Endothelial cell of umbilical vein (primary cell): ENCODE measurements around the gene ZFP90. TPM values are rescaled to one million over a fixed set of nuclear protein-coding genes. Genes with fewer than 3 reads are reported as not detected.

Source experiments
- BruUV-seq: library from RNA; stranded (reverse); fragments of 400-500 nt; replicated peaks from 2 replicates; lab custom pipeline; 2021; lab: Mats Ljungman, UMichigan
- CTCF ChIA-PET: fragments of 300-600, 350-600 bp; sonication (Branson Sonifier 250); formaldehyde crosslinking; loops from one replicate; lab custom pipeline; 2021; ENCODE audit warnings: antibody characterized with exemption, inconsistent platforms; lab: Charles Lee
- POLR2A ChIA-PET: fragments of 300-600, 350-600 bp; sonication (Branson Sonifier 250); formaldehyde crosslinking; loops from one replicate; lab custom pipeline; 2021; ENCODE audit warnings: antibody characterized with exemption, inconsistent platforms; lab: Charles Lee
- DNase-seq: peaks from one replicate; pipeline ENCODE4 v3.0.0-alpha.2; 2011; ENCODE audit warnings: low read depth, low spot score
- FAIRE-seq: peaks from 2 replicates; lab custom pipeline; 2011; peaks lifted over from hg19 to GRCh38; lab: Jason Lieb, UNC
- H2AFZ ChIP-seq: 2 replicates; pipeline ENCODE4 v1.6.0; 2012; ENCODE audit warnings: low read depth, low read length, control low read depth, inconsistent platforms
- H3K27ac ChIP-seq: 2 replicates; pipeline ENCODE4 v1.5.1; 2011; ENCODE audit warnings: low read depth, mild to moderate bottlenecking, control low read depth, low read length, moderate library complexity; ENCODE audit not compliant: insufficient read depth
- H3K27me3 ChIP-seq, 2 experiments: 2 replicates each; pipeline versions ENCODE4 v1.6.0 to v1.6.1; 2011; ENCODE audit warnings: low read length in 2 of 2, mixed read lengths in 1 of 2; ENCODE audit not compliant: control insufficient read depth in 2 of 2, insufficient read depth in 2 of 2
- H3K36me3 ChIP-seq, 2 experiments: 2 replicates in 1 of 2; 3 replicates in 1 of 2; pipeline ENCODE4 v1.5.1; 2011; ENCODE audit warnings: low read length in 2 of 2, mild to moderate bottlenecking in 1 of 2, moderate library complexity in 1 of 2; ENCODE audit not compliant: control insufficient read depth in 2 of 2, insufficient read depth in 2 of 2; ENCODE audit errors: extremely low read depth in 1 of 2
- H3K4me1 ChIP-seq: 3 replicates; pipeline ENCODE4 v1.5.1; 2011; ENCODE audit warnings: mild to moderate bottlenecking, low read length; ENCODE audit not compliant: control insufficient read depth, insufficient read depth; ENCODE audit errors: extremely low read depth
- H3K4me2 ChIP-seq: 2 replicates; pipeline ENCODE4 v1.6.1; 2011; ENCODE audit warnings: low read length, control low read depth, mixed read lengths; ENCODE audit not compliant: insufficient read depth
- H3K4me3 ChIP-seq, 3 experiments: fragments of 200-600 bp in 1 of 3; sonication (generic), shearing (Covaris generic) in 1 of 3; replicated peaks in 1 of 3; 2 replicates each; pipeline ENCODE4 v1.5.1; 2011 to 2016; ENCODE audit warnings: control low read depth in 3 of 3, low read length in 3 of 3, mild to moderate bottlenecking in 2 of 3, inconsistent platforms in 1 of 3, low read depth in 1 of 3, moderate library complexity in 1 of 3; ENCODE audit not compliant: insufficient read depth in 1 of 3
- H3K79me2 ChIP-seq: 2 replicates; pipeline ENCODE4 v1.6.0; 2012; ENCODE audit warnings: low read length, inconsistent platforms; ENCODE audit not compliant: control insufficient read depth, insufficient read depth
- H3K9ac ChIP-seq: replicated peaks from 2 replicates; pipeline ENCODE3; 2011; ENCODE audit warnings: low read length, control low read depth; ENCODE audit not compliant: insufficient read depth; ENCODE audit errors: extremely low read depth
- H3K9me1 ChIP-seq: replicated peaks from 3 replicates; pipeline ENCODE4 v1.6.0; 2011; ENCODE audit warnings: mild to moderate bottlenecking, low read length; ENCODE audit not compliant: control insufficient read depth, insufficient read depth; ENCODE audit errors: extremely low read depth
- H3K9me3 ChIP-seq: replicated peaks from 2 replicates; pipeline ENCODE4 v1.5.1; 2012; ENCODE audit warnings: low read length, inconsistent platforms; ENCODE audit not compliant: control insufficient read depth, insufficient read depth
- H4K20me1 ChIP-seq: replicated peaks from 2 replicates; pipeline ENCODE3; 2011; ENCODE audit warnings: mild to moderate bottlenecking, low read length; ENCODE audit not compliant: control insufficient read depth, insufficient read depth; ENCODE audit errors: extremely low read depth
- EZH2 ChIP-seq: IDR thresholded peaks from 2 replicates; pipeline ENCODE4 v1.6.1; 2012; ENCODE audit warnings: borderline replicate concordance, low read depth, mild to moderate bottlenecking, moderate library complexity, low read length, inconsistent platforms; ENCODE audit not compliant: severe bottlenecking
- FOS ChIP-seq: IDR thresholded peaks from 2 replicates; pipeline ENCODE4 v1.6.1; 2011; ENCODE audit warnings: mild to moderate bottlenecking, low read length, moderate library complexity, borderline replicate concordance; ENCODE audit not compliant: insufficient read depth
- GATA2 ChIP-seq: IDR thresholded peaks from 2 replicates; pipeline ENCODE4 v1.7.0; 2011; ENCODE audit warnings: low read depth, mild to moderate bottlenecking, moderate library complexity, mixed read lengths, low read length; ENCODE audit not compliant: insufficient read length, insufficient read depth
- JUN ChIP-seq: IDR thresholded peaks from 2 replicates; pipeline ENCODE4 v1.6.1; 2011; ENCODE audit warnings: borderline replicate concordance, low read depth; ENCODE audit not compliant: insufficient read length, insufficient read depth
- MYC ChIP-seq: IDR thresholded peaks from one replicate; pipeline ENCODE4 v1.6.1; 2011; ENCODE audit warnings: mild to moderate bottlenecking, low read depth, low read length
- POLR2A ChIP-seq: IDR thresholded peaks from 2 replicates; pipeline ENCODE4 v1.6.1; 2012; ENCODE audit warnings: low read depth, mild to moderate bottlenecking, control low read depth, low read length
- dilution Hi-C: fragments of 300-500 bp; cut with MboI; formaldehyde crosslinking; loops from one replicate; pipeline ENCODE4 v1.15.0; 2019; ENCODE audit warnings: low sequenced_read_pairs; ENCODE audit not compliant: extremely low pct_ligation_motif_present
- intact Hi-C: fragments of 100-400 bp; cut with micrococcal nuclease; formaldehyde crosslinking; loops from one replicate; pipeline ENCODE4 v1.10.0; 2022
- polyA plus RNA-seq, 4 experiments: library from polyadenylated mRNA; depleted of rRNA in 3 of 4; stranded (reverse) in 3 of 4; unstranded in 1 of 4; fragments of >200 nt; gene quantifications; 2 replicates each; pipeline versions ENCODE4 v1.2.1 to v1.2.3, GENCODE V29; 2011 to 2012; ENCODE audit warnings: missing spikeins in 1 of 4
- total RNA-seq: library from RNA; stranded (reverse); gene quantifications from 2 replicates; pipeline ENCODE4 v1.2.3, GENCODE V29; 2021
- TF ChIP-seq, protein P1 (sequence below), 2 donors: IDR thresholded peaks; 1 replicate in 1 of 2; 2 replicates in 1 of 2; pipeline ENCODE4 v1.5.1; 2011; ENCODE audit warnings: low read length in 2 of 2, mild to moderate bottlenecking in 2 of 2, moderate library complexity in 2 of 2, control low read depth in 1 of 2, inconsistent platforms in 1 of 2, low read depth in 1 of 2; ENCODE audit not compliant: insufficient read depth in 1 of 2; ENCODE audit errors: extremely low read depth in 1 of 2

The ZFP90 gene
- total and polyA plus RNA-seq, 2 donors (not counting 3 experiments of a cell fraction or from before 2014, with no cell fraction given) = 10.9 to 22.4 TPM

DNA sequence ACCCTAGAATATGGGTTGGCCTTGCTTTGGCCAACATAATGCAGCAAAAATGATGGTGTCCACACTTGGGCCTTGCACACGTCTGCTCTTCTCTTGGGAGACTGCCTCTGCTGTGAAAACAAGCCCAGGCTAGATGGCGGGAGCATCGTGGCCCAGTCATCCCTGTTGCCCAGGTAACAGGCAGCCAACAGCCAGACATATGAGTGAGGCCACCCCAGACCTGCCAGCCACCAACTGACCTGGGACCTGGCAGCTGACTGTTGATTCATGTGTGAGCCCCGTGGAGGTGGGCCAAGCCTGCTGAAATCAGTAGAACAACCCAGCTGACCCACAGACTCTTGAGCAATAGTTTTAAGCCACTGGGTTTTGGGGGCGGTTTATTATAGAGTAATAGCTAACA, 66.7 kb downstream of the ZFP90 start:
- H3K9me1 ChIP-seq = no peaks in the 10 kb centered on the region
- no peaks in the 10 kb centered on the region for H3K36me3 ChIP-seq
- H3K79me2 ChIP-seq = no peaks in the 10 kb centered on the region
- H3K4me3 ChIP-seq = no peak overlapping the region
- no peaks in the 10 kb centered on the region for H3K4me1 ChIP-seq
- no peak overlapping the region for H2AFZ ChIP-seq
- H4K20me1 ChIP-seq = no peaks in the 10 kb centered on the region
- BruUV-seq = no TSS peak
- DNase-seq = no peak
- no peaks in the 10 kb centered on the region for H3K27me3 ChIP-seq
- FAIRE-seq = no peak
- dilution Hi-C loops = no loop called here
- H3K4me2 ChIP-seq = no peak overlapping the region
- no peak overlapping the region for H3K9ac ChIP-seq
- no peaks in the 10 kb centered on the region for H3K9me3 ChIP-seq
- ChIA-PET POLR2A (no interaction called here), CTCF (interaction anchor here (0.7 to 1.4 kb wide), 3 partner anchors 9 to 15 kb away, joined by 3 to 4 read pairs (median 3); no protein-coding TSS in a partner anchor)
- intact Hi-C loops = no loop called here
- no peak overlapping the region for H3K27ac ChIP-seq
- TF ChIP-seq POLR2A (no peak), EZH2 (no peak), FOS (no peak), JUN (no peak), MYC (no peak), GATA2 (no peak)
- TF ChIP-seq, protein P1, sequence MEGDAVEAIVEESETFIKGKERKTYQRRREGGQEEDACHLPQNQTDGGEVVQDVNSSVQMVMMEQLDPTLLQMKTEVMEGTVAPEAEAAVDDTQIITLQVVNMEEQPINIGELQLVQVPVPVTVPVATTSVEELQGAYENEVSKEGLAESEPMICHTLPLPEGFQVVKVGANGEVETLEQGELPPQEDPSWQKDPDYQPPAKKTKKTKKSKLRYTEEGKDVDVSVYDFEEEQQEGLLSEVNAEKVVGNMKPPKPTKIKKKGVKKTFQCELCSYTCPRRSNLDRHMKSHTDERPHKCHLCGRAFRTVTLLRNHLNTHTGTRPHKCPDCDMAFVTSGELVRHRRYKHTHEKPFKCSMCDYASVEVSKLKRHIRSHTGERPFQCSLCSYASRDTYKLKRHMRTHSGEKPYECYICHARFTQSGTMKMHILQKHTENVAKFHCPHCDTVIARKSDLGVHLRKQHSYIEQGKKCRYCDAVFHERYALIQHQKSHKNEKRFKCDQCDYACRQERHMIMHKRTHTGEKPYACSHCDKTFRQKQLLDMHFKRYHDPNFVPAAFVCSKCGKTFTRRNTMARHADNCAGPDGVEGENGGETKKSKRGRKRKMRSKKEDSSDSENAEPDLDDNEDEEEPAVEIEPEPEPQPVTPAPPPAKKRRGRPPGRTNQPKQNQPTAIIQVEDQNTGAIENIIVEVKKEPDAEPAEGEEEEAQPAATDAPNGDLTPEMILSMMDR (IDR thresholded peaks at IDR 0.05; ENCODE audit: extremely low read depth in 1 of 2, insufficient read depth in 1 of 2, low read depth in 1 of 2, low read length in 2 of 2) = no peak
